Gastrocnemius medialis (tissue), 4 donors: ENCODE measurements around the gene STPG1. TPM values are rescaled to one million over a fixed set of nuclear protein-coding genes. Genes with fewer than 3 reads are reported as not detected.

Experiments used
- ATAC-seq, 2 donors: fragments of 150-250 bp; one replicate each; pipeline ENCODE4 v1.9.1; 2016
- DNase-seq, 2 donors: peaks; one replicate each; pipeline ENCODE4 v3.0.0-alpha.2; 2019
- H3K27ac ChIP-seq, 4 donors: fragments of 200-600 bp; sonication (generic); 1 replicate in 1 of 4; 2 replicates in 3 of 4; pipeline ENCODE4 v1.5.1; 2016 to 2018; ENCODE audit warnings: mild to moderate bottlenecking in 2 of 4, moderate library complexity in 1 of 4
- H3K27me3 ChIP-seq, 3 donors: fragments of 200-600 bp; sonication (generic) in 2 of 3; 1 replicate in 1 of 3; 2 replicates in 2 of 3; pipeline versions ENCODE4 v1.5.1 to v1.6.0; 2016 to 2019; ENCODE audit warnings: mild to moderate bottlenecking in 1 of 3, moderate library complexity in 1 of 3
- H3K36me3 ChIP-seq, 2 donors: fragments of 200-600 bp; sonication (generic) in 1 of 2; one replicate each; pipeline ENCODE4 v1.5.1; 2017 to 2018
- H3K4me1 ChIP-seq, 2 donors: fragments of 200-600 bp; sonication (generic) in 1 of 2; one replicate each; pipeline ENCODE4 v1.5.1; 2016 to 2017; ENCODE audit warnings: mild to moderate bottlenecking in 2 of 2
- H3K4me3 ChIP-seq, 4 donors: fragments of 200-600 bp; sonication (generic) in 3 of 4; 1 replicate in 1 of 4; 2 replicates in 3 of 4; pipeline ENCODE4 v1.5.1; 2016 to 2019; ENCODE audit warnings: mild to moderate bottlenecking in 2 of 4
- H3K9me3 ChIP-seq, 3 donors: fragments of 200-600 bp; sonication (generic) in 2 of 3; 1 replicate in 1 of 3; 2 replicates in 2 of 3; pipeline ENCODE4 v1.5.1; 2016 to 2019
- POLR2A ChIP-seq, 2 donors: fragments of 450-650 bp; IDR thresholded peaks; one replicate each; pipeline ENCODE4 v1.6.1; 2017; ENCODE audit warnings: antibody characterized with exemption in 2 of 2, mild to moderate bottlenecking in 2 of 2, moderate library complexity in 2 of 2
- in situ Hi-C, 4 donors: fragments of 200-750 bp; cut with MboI; loops; one replicate each; pipeline versions ENCODE4 v1.15.0 to v1.8.0; 2017; ENCODE audit warnings: low sequenced_read_pairs in 4 of 4
- intact Hi-C: fragments of 100-400 bp; cut with DNase I; formaldehyde crosslinking; loops from one replicate; pipeline ENCODE4 v1.15.1; 2023; ENCODE audit warnings: low total_unique reads
- total RNA-seq, 4 donors: library from RNA; depleted of rRNA; stranded (reverse); fragments of >200 nt; gene quantifications; one replicate each; pipeline versions ENCODE4 v1.1.0 to v1.2.3, GENCODE V29; 2016
- TF ChIP-seq, protein P1 (sequence below), 5 experiments: fragments of 450-650 bp in 3 of 5; fragments of 200-600 bp in 2 of 5; sonication (generic) in 2 of 5; IDR thresholded peaks in 4 of 5; conservative IDR thresholded peaks in 1 of 5; 1 replicate in 4 of 5; 2 replicates in 1 of 5; pipeline ENCODE4 v1.5.1; 2016 to 2019; ENCODE audit warnings: antibody characterized with exemption in 5 of 5, mild to moderate bottlenecking in 3 of 5, moderate library complexity in 3 of 5

Gene STPG1
- total RNA-seq, 4 donors from 2014 or later = 0.39 to 2.1 (median 0.52) TPM

DNA sequence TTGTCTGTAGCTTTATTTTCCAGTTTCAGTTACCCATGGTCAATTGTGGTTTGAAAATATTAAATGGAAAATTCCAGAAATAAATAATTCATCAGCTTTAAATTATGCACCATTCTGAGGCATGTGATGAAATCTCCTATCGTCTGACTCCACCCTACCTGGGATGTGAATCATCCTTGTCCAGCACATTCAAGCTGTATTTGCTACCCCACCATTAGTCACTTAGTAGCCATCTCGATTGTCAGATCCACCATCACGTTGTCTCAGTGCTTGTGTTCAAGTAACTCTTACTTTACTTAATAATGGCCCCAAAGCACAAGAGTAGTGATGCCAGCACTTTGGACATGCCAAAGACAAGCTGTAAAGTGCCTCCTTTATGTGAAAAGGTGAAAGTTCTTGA is 4.0 kb downstream of the STPG1 start:
- Histone ChIP-seq H3K27ac (no peak overlapping the region), H3K27me3 (no peaks in the 10 kb centered on the region), H3K9me3 (no peaks in the 10 kb centered on the region), H3K36me3 (no peaks in the 10 kb centered on the region), H3K4me1 (peaks cover 5 to 12% of the 10 kb centered on the region in 2 donors), H3K4me3 (no peak overlapping the region)
- ATAC-seq = no peak
- no peak for DNase-seq
- in situ Hi-C loops = loop anchor here in 2 of 4 donors (25.0 kb wide), 1 partner anchor 228 kb away; the partner anchor contains the start of gene SRRM1 (in 2 of the 2)
- intact Hi-C loops = no loop called here
- no peak for TF ChIP-seq POLR2A (IDR thresholded peaks at IDR 0.05)
- TF ChIP-seq, protein P1, sequence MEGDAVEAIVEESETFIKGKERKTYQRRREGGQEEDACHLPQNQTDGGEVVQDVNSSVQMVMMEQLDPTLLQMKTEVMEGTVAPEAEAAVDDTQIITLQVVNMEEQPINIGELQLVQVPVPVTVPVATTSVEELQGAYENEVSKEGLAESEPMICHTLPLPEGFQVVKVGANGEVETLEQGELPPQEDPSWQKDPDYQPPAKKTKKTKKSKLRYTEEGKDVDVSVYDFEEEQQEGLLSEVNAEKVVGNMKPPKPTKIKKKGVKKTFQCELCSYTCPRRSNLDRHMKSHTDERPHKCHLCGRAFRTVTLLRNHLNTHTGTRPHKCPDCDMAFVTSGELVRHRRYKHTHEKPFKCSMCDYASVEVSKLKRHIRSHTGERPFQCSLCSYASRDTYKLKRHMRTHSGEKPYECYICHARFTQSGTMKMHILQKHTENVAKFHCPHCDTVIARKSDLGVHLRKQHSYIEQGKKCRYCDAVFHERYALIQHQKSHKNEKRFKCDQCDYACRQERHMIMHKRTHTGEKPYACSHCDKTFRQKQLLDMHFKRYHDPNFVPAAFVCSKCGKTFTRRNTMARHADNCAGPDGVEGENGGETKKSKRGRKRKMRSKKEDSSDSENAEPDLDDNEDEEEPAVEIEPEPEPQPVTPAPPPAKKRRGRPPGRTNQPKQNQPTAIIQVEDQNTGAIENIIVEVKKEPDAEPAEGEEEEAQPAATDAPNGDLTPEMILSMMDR (IDR thresholded peaks at IDR 0.05 in 4 of 5, conservative IDR thresholded peaks at IDR 0.05 in 1 of 5) = no peak

DNA sequence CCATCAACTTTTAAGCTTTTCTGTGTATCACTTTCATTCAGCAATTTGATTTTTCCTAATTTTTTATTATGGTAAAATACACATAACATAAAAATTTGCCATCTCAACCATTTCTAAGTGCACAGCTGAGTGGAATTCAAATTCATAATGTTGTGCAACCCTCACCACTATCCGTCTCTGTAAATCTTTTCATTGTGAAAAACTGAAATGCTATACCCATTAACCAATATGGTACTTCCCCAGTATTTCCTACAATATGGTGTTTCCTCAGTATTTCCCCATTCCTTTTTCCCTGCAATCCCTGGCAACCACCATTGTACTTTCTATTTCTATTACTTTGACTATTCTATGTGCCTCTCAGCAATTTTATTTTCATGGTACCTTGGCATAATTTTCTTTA is 6.8 kb downstream of the STPG1 start:
- no peaks in the 10 kb centered on the region for H3K36me3 ChIP-seq
- H3K27ac ChIP-seq = no peak overlapping the region
- in situ Hi-C loops = loop anchor here in 2 of 4 donors (25.0 kb wide), 1 partner anchor 231 kb away; the partner anchor contains the start of gene SRRM1 (in 2 of the 2)
- DNase-seq (no peak), ATAC-seq (no peak)
- no peak overlapping the region for H3K4me3 ChIP-seq
- TF ChIP-seq POLR2A (IDR thresholded peaks at IDR 0.05) = no peak
- TF ChIP-seq, protein P1 (IDR thresholded peaks at IDR 0.05 in 4 of 5, conservative IDR thresholded peaks at IDR 0.05 in 1 of 5) = no peak
- H3K27me3 ChIP-seq = no peaks in the 10 kb centered on the region
- H3K4me1 ChIP-seq = no peaks in the 10 kb centered on the region
- intact Hi-C loops = no loop called here
- no peaks in the 10 kb centered on the region for H3K9me3 ChIP-seq

DNA sequence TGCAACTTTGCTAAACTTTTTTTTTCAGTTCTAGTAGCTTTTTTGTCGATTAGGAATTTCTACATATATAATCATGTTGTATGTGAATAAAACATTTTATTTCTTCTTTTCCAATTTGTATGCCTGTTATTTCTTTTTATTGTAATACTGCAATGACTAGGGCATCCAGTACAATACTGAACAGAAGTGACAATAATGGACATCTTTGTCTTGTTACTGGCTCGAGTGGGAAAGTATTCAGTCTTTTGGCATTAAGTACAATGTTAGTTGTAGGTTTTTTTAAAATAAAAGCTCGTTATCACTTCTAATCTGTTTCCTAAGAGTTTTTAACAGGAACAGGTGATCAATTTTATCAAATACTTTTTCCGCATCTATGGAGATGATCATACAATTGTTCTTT is 9.8 kb downstream of the STPG1 start:
- DNase-seq (no peak), ATAC-seq (no peak)
- TF ChIP-seq, protein P1 (IDR thresholded peaks at IDR 0.05 in 4 of 5, conservative IDR thresholded peaks at IDR 0.05 in 1 of 5) = no peak
- no peak for TF ChIP-seq POLR2A (IDR thresholded peaks at IDR 0.05)
- intact Hi-C loops = no loop called here
- Histone ChIP-seq H3K36me3 (no peaks in the 10 kb centered on the region), H3K27me3 (no peaks in the 10 kb centered on the region), H3K4me3 (no peak overlapping the region), H3K9me3 (no peaks in the 10 kb centered on the region), H3K27ac (no peak overlapping the region), H3K4me1 (no peaks in the 10 kb centered on the region)
- in situ Hi-C loops = loop anchor here in 2 of 4 donors (25.0 kb wide), 1 partner anchor 233 kb away; the partner anchor contains the start of gene SRRM1 (in 2 of the 2)

DNA sequence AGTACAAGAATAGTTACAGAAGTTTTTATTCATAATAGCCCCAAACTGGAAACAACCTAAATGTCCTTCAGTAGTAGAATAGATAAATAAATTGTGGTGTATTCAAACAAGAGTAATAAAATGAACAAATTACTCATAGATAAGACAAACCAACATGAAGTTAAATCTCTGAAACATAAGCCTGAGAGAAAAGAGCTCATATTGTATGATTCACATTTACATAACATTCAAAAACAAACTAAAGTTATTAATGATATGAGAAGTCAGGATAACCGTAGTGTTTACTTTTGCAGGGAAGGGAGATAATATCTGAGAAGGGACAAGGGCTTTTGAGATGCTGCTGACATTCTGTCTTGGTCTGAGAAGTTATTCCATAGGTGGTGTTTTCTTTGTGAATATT is 13.5 kb downstream of the STPG1 start:
- Histone ChIP-seq H3K27me3 (no peaks in the 10 kb centered on the region), H3K36me3 (no peaks in the 10 kb centered on the region), H3K4me1 (no peaks in the 10 kb centered on the region), H3K27ac (no peak overlapping the region), H3K4me3 (no peak overlapping the region), H3K9me3 (no peaks in the 10 kb centered on the region)
- in situ Hi-C loops = loop anchor here in 2 of 4 donors (25.0 kb wide), 1 partner anchor 237 kb away; the partner anchor contains the start of gene SRRM1 (in 2 of the 2)
- TF ChIP-seq POLR2A (IDR thresholded peaks at IDR 0.05) = no peak
- TF ChIP-seq, protein P1 (IDR thresholded peaks at IDR 0.05 in 4 of 5, conservative IDR thresholded peaks at IDR 0.05 in 1 of 5) = no peak
- intact Hi-C loops = no loop called here
- DNase-seq (no peak), ATAC-seq (no peak)

DNA sequence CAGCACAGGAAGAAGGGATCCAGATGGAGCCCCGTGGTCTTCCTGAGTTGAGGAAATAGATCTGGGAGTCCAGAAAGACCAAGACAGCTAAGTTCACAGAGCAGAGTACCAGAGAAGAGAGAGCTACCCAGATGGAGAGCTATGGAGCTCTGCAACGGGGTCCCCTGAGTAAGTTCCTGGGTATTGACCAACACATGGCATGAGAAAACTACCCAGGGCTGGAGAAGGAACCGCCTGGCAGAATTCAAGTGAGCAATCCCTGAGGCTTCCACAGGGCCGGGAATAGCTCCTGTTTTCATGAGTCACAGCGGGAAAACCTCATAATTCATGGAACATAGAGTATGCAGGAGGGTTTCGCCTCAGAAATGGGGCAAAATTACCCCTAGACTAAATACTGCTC is 19.7 kb downstream of the STPG1 start:
- Histone ChIP-seq H3K9me3 (no peaks in the 10 kb centered on the region), H3K4me1 (peaks cover 6 to 19% of the 10 kb centered on the region in 2 donors), H3K36me3 (no peaks in the 10 kb centered on the region), H3K27me3 (no peaks in the 10 kb centered on the region), H3K4me3 (no peak overlapping the region), H3K27ac (no peak overlapping the region)
- DNase-seq (no peak), ATAC-seq (no peak)
- TF ChIP-seq, protein P1 (IDR thresholded peaks at IDR 0.05 in 4 of 5, conservative IDR thresholded peaks at IDR 0.05 in 1 of 5) = no peak
- TF ChIP-seq POLR2A (IDR thresholded peaks at IDR 0.05) = no peak
- in situ Hi-C loops (loop anchor here (5.0 to 25.0 kb wide), 2 partner anchors 192 to 332 kb away; no protein-coding TSS in a partner anchor), intact Hi-C loops (loop anchor here (10.0 kb wide), 1 partner anchor 439 kb away; the partner anchor contains the start of gene PNRC2)
